H1 (cell line): ENCODE results near the gene PRKCA. TPM values are rescaled to one million over a fixed set of nuclear protein-coding genes. Genes with fewer than 3 reads are reported as not detected.

Experiments
- CTCF ChIA-PET: fragments of 300-600 bp; sonication (Branson Sonifier 250); formaldehyde crosslinking; loops from one replicate; lab custom pipeline; 2021; ENCODE audit not compliant: partially characterized antibody; lab: Charles Lee
- POLR2A ChIA-PET: fragments of 300-600 bp; sonication (Branson Sonifier 250); formaldehyde crosslinking; loops from one replicate; lab custom pipeline; 2021; ENCODE audit warnings: inconsistent platforms; ENCODE audit not compliant: partially characterized antibody; lab: Charles Lee
- DNase-seq, 2 experiments: peaks; one replicate each; pipeline versions ENCODE4 v3.0.0 to v3.0.0-alpha.2; 2010 to 2022; ENCODE audit warnings: low spot score in 2 of 2, low read depth in 1 of 2, mixed read lengths in 1 of 2
- FAIRE-seq: peaks from 2 replicates; lab custom pipeline; 2011; peaks lifted over from hg19 to GRCh38; lab: Jason Lieb, UNC
- H2AFZ ChIP-seq: 2 replicates; pipeline ENCODE4 v1.8.1; 2012; ENCODE audit warnings: low read length, inconsistent platforms
- H2AK5ac ChIP-seq: 2 replicates; pipeline ENCODE4 v1.6.1; 2013; ENCODE audit warnings: low read depth, low read length
- H2BK120ac ChIP-seq: replicated peaks from 2 replicates; pipeline ENCODE3; 2013; ENCODE audit warnings: low read depth, low read length, inconsistent platforms
- H2BK12ac ChIP-seq: 2 replicates; pipeline ENCODE4 v1.6.1; 2013; ENCODE audit warnings: low read depth, low read length
- H2BK15ac ChIP-seq: 2 replicates; pipeline ENCODE4 v1.6.1; 2013; ENCODE audit warnings: low read length
- H2BK20ac ChIP-seq: 2 replicates; pipeline ENCODE4 v1.6.1; 2013; ENCODE audit warnings: low read length
- H2BK5ac ChIP-seq: 2 replicates; pipeline ENCODE4 v1.6.1; 2013; ENCODE audit warnings: low read depth, low read length
- H3K14ac ChIP-seq: 2 replicates; pipeline ENCODE4 v1.6.1; 2013; ENCODE audit warnings: inconsistent platforms; ENCODE audit not compliant: insufficient read length
- H3K18ac ChIP-seq: 2 replicates; pipeline ENCODE4 v1.6.1; 2013; ENCODE audit warnings: low read length; ENCODE audit errors: extremely low read depth
- H3K23ac ChIP-seq: 2 replicates; pipeline ENCODE4 v1.6.1; 2013; ENCODE audit warnings: inconsistent platforms; ENCODE audit not compliant: insufficient read length
- H3K23me2 ChIP-seq: 2 replicates; pipeline ENCODE4 v1.6.1; 2013; ENCODE audit warnings: low read depth, low read length
- H3K27ac ChIP-seq: 2 replicates; pipeline ENCODE4 v1.6.1; 2011; ENCODE audit warnings: low read depth, low read length, inconsistent platforms
- H3K27me3 ChIP-seq, 4 experiments: replicated peaks in 1 of 4; 1 replicate in 1 of 4; 2 replicates in 3 of 4; pipeline versions ENCODE4 v1.6.1 to v1.8.1; 2011 to 2013; ENCODE audit warnings: low read length in 3 of 4, mild to moderate bottlenecking in 3 of 4, inconsistent platforms in 2 of 4, mixed read lengths in 2 of 4, moderate library complexity in 1 of 4; ENCODE audit not compliant: control insufficient read depth in 3 of 4, insufficient read depth in 3 of 4; ENCODE audit errors: extremely low read depth in 1 of 4
- H3K36me3 ChIP-seq, 4 experiments: 2 replicates each; pipeline versions ENCODE4 v1.6.1 to v1.8.1; 2011 to 2013; ENCODE audit warnings: mild to moderate bottlenecking in 4 of 4, low read length in 3 of 4, moderate library complexity in 2 of 4, control low read depth in 1 of 4, inconsistent platforms in 1 of 4; ENCODE audit not compliant: insufficient read depth in 4 of 4, control insufficient read depth in 2 of 4
- H3K4ac ChIP-seq: replicated peaks from 2 replicates; pipeline ENCODE3; 2013; ENCODE audit warnings: low read length, low read depth, mixed read lengths, inconsistent platforms; ENCODE audit not compliant: insufficient read length
- H3K4me1 ChIP-seq, 4 experiments: replicated peaks in 1 of 4; 1 replicate in 1 of 4; 2 replicates in 3 of 4; pipeline versions ENCODE4 v1.6.1 to v1.8.1; 2011 to 2013; ENCODE audit warnings: low read length in 3 of 4, inconsistent platforms in 2 of 4, mixed read lengths in 1 of 4; ENCODE audit not compliant: insufficient read depth in 4 of 4, control insufficient read depth in 3 of 4
- H3K4me2 ChIP-seq, 2 experiments: 2 replicates each; pipeline versions ENCODE4 v1.6.1 to v1.8.1; 2011 to 2013; ENCODE audit warnings: low read depth in 2 of 2, low read length in 2 of 2, control low read depth in 1 of 2, inconsistent platforms in 1 of 2, mild to moderate bottlenecking in 1 of 2; ENCODE audit not compliant: insufficient read depth in 1 of 2
- H3K4me3 ChIP-seq, 4 experiments: fragments of 200-600, 300-600 bp in 1 of 4; sonication (generic), shearing (Covaris generic), sonication (Bioruptor Twin) in 1 of 4; 2 replicates each; pipeline versions ENCODE4 v1.5.1 to v1.8.1; 2011 to 2016; ENCODE audit warnings: low read length in 4 of 4, low read depth in 3 of 4, control low read depth in 2 of 4, inconsistent platforms in 2 of 4, mild to moderate bottlenecking in 2 of 4, mixed read lengths in 1 of 4, moderate library complexity in 1 of 4; ENCODE audit not compliant: insufficient read depth in 2 of 4; ENCODE audit errors: extremely low read depth in 1 of 4
- H3K56ac ChIP-seq: replicated peaks from 2 replicates; pipeline ENCODE3; 2013; ENCODE audit warnings: low read depth, mild to moderate bottlenecking, mixed read lengths, low read length, inconsistent platforms; ENCODE audit not compliant: insufficient read length
- H3K79me1 ChIP-seq: 2 replicates; pipeline ENCODE4 v1.6.1; 2013; ENCODE audit warnings: low read depth, low read length, control low read depth
- H3K79me2 ChIP-seq, 2 experiments: 2 replicates each; pipeline versions ENCODE4 v1.6.1 to v1.8.1; 2012 to 2013; ENCODE audit warnings: low read length in 2 of 2, mild to moderate bottlenecking in 2 of 2, inconsistent platforms in 1 of 2; ENCODE audit not compliant: insufficient read depth in 2 of 2, control insufficient read depth in 1 of 2
- H3K9ac ChIP-seq, 4 experiments: replicated peaks in 1 of 4; 1 replicate in 1 of 4; 2 replicates in 3 of 4; pipeline versions ENCODE4 v1.6.1 to v1.8.1; 2011 to 2013; ENCODE audit warnings: low read depth in 3 of 4, low read length in 3 of 4, control low read depth in 2 of 4, mild to moderate bottlenecking in 2 of 4, moderate library complexity in 2 of 4, inconsistent platforms in 1 of 4; ENCODE audit errors: extremely low read depth in 1 of 4
- H3K9me3 ChIP-seq, 2 experiments: 2 replicates each; pipeline versions ENCODE4 v1.6.1 to v1.8.1; 2012 to 2013; ENCODE audit warnings: mild to moderate bottlenecking in 2 of 2, moderate library complexity in 2 of 2, control low read depth in 1 of 2, inconsistent platforms in 1 of 2, low read depth in 1 of 2, low read length in 1 of 2, mixed read lengths in 1 of 2; ENCODE audit not compliant: insufficient read depth in 2 of 2
- H4K20me1 ChIP-seq, 2 experiments: replicated peaks in 1 of 2; 2 replicates each; pipeline versions ENCODE3 to v1.8.1; 2011 to 2013; ENCODE audit warnings: inconsistent platforms in 2 of 2, low read length in 2 of 2, mild to moderate bottlenecking in 1 of 2; ENCODE audit not compliant: insufficient read depth in 2 of 2, control insufficient read depth in 1 of 2
- H4K5ac ChIP-seq: 2 replicates; pipeline ENCODE4 v1.6.1; 2013; ENCODE audit warnings: low read length, low read depth, mixed read lengths, inconsistent platforms; ENCODE audit not compliant: insufficient read length
- H4K8ac ChIP-seq: 2 replicates; pipeline ENCODE4 v1.8.0; 2013; ENCODE audit warnings: mild to moderate bottlenecking, moderate library complexity, low read length, inconsistent platforms; ENCODE audit not compliant: insufficient read depth; ENCODE audit errors: extremely low read depth
- H4K91ac ChIP-seq: replicated peaks from 2 replicates; pipeline ENCODE3; 2013; ENCODE audit warnings: low read length, mixed read lengths, inconsistent platforms; ENCODE audit not compliant: insufficient read length
- BCL11A ChIP-seq, 2 experiments: IDR thresholded peaks; one replicate each; pipeline ENCODE4 v1.6.1; 2011; ENCODE audit warnings: low read depth in 2 of 2, low read length in 2 of 2, mild to moderate bottlenecking in 2 of 2
- CHD1 ChIP-seq: IDR thresholded peaks from 2 replicates; pipeline ENCODE4 v1.6.1; 2012; ENCODE audit warnings: low read depth, low read length, improper control_type of control experiment
- CTBP2 ChIP-seq: IDR thresholded peaks from 2 replicates; pipeline ENCODE4 v1.7.0; 2011; ENCODE audit warnings: borderline replicate concordance, mild to moderate bottlenecking, moderate library complexity, mixed read lengths, low read length; ENCODE audit not compliant: insufficient read depth, insufficient read length
- E2F6 ChIP-seq: IDR thresholded peaks from 2 replicates; pipeline ENCODE4 v1.6.1; 2012; ENCODE audit warnings: inconsistent platforms
- FOSL1 ChIP-seq: IDR thresholded peaks from 2 replicates; pipeline ENCODE4 v1.6.1; 2011; ENCODE audit warnings: mild to moderate bottlenecking, low read depth, low read length, moderate library complexity; ENCODE audit not compliant: insufficient read depth
- JUN ChIP-seq: IDR thresholded peaks from 2 replicates; pipeline ENCODE4 v1.6.1; 2011; ENCODE audit warnings: low read depth, mild to moderate bottlenecking, improper control_type of control experiment, low read length
- JUND ChIP-seq: IDR thresholded peaks from 2 replicates; pipeline ENCODE4 v1.6.1; 2011; ENCODE audit warnings: mild to moderate bottlenecking, improper control_type of control experiment, low read length
- MAFK ChIP-seq: IDR thresholded peaks from 2 replicates; pipeline ENCODE4 v1.6.1; 2012; ENCODE audit warnings: low read depth, mild to moderate bottlenecking, improper control_type of control experiment, low read length
- NANOG ChIP-seq: IDR thresholded peaks from 2 replicates; pipeline ENCODE4 v1.6.1; 2011; ENCODE audit warnings: low read length, low read depth, mild to moderate bottlenecking, inconsistent platforms; ENCODE audit not compliant: insufficient read depth, poor library complexity, severe bottlenecking
- POLR2AphosphoS5 ChIP-seq: IDR thresholded peaks from 2 replicates; pipeline ENCODE4 v1.6.1; 2011; ENCODE audit warnings: low read depth, low read length
- RAD21 ChIP-seq, 2 experiments: IDR thresholded peaks in 1 of 2; conservative IDR thresholded peaks in 1 of 2; 2 replicates each; pipeline ENCODE4 v1.6.1; 2011; ENCODE audit warnings: low read depth in 2 of 2, low read length in 2 of 2, improper control_type of control experiment in 1 of 2, inconsistent platforms in 1 of 2, mild to moderate bottlenecking in 1 of 2, moderate library complexity in 1 of 2
- RBBP5 ChIP-seq: IDR thresholded peaks from 2 replicates; pipeline ENCODE4 v1.7.1; 2012; ENCODE audit warnings: low read depth, mild to moderate bottlenecking, inconsistent platforms, low read length, moderate library complexity, borderline replicate concordance
- RNF2 ChIP-seq: fragments of 200-900, 300-1000 bp; sonication (generic); IDR thresholded peaks from 2 replicates; pipeline ENCODE4 v1.7.1; 2016; ENCODE audit warnings: borderline replicate concordance, low read depth, mild to moderate bottlenecking, antibody characterized with exemption, low read length; ENCODE audit not compliant: poor library complexity, severe bottlenecking; ENCODE audit errors: missing control alignments
- WGBS, 2 experiments: shearing (Covaris generic) in 1 of 2; methylation state at CpG; one replicate each; pipeline versions ENCODE4 v1.1.6 to v1.1.7; 2013 to 2015; ENCODE audit warnings: low lambda C conversion rate in 2 of 2, mixed read lengths in 2 of 2, inconsistent platforms in 1 of 2, low coverage in 1 of 2, missing lambda C conversion rate in 1 of 2; ENCODE audit not compliant: insufficient replicate concordance in 2 of 2, insufficient coverage in 1 of 2, insufficient read length in 1 of 2; ENCODE audit errors: extremely low coverage in 1 of 2, missing lambda C conversion rate in 1 of 2; 5-methylcytosine and 5-hydroxymethylcytosine counted together
- polyA plus RNA-seq, 7 experiments: library from polyadenylated mRNA; depleted of rRNA in 3 of 7; stranded (reverse) in 5 of 7; unstranded in 2 of 7; fragments of >200 nt in 5 of 7; fragments of 200-250 nt in 2 of 7; gene quantifications; 1 replicate in 5 of 7; 2 replicates in 1 of 7; 4 replicates in 1 of 7; pipeline versions ENCODE4 v1.2.1 to v1.2.3, GENCODE V29; 2011 to 2013; ENCODE audit warnings: missing spikeins in 2 of 7, mixed read lengths in 2 of 7
- total RNA-seq: library from RNA; stranded (reverse); fragmentation: NEBNext Ultra II Directional; extraction: Animal tissue kit (Norgen Biotek cat#: 25700); gene quantifications from 2 replicates; pipeline ENCODE4 v1.2.1, GENCODE V29; 2021

PRKCA gene
- total and polyA plus RNA-seq, 2 of the 8 experiments (the other 6 are each of a cell fraction or from before 2014, with no cell fraction given) = 5.8 to 17.8 TPM

GRCh38 chr17:66435182-66435581 lies 132.8 kb downstream of the PRKCA start:
- ChIA-PET CTCF (interaction anchor here (0.6 to 2.7 kb wide), 5 partner anchors 11 to 125 kb away, joined by 3 to 9 read pairs (median 3); no protein-coding TSS in a partner anchor), POLR2A (no interaction called here)
- no peak overlapping the region for H2BK15ac ChIP-seq
- no peak overlapping the region for H3K4me2 ChIP-seq
- H3K9ac ChIP-seq = no peak overlapping the region
- no peak overlapping the region for H3K4ac ChIP-seq
- no peak overlapping the region for H4K91ac ChIP-seq
- no peak overlapping the region for H2BK5ac ChIP-seq
- H2BK12ac ChIP-seq = no peak overlapping the region
- no peak overlapping the region for H2AFZ ChIP-seq
- no peak overlapping the region for H3K27ac ChIP-seq
- H4K5ac ChIP-seq = no peak overlapping the region
- no peak overlapping the region for H2AK5ac ChIP-seq
- H3K79me2 ChIP-seq = peaks cover 3 to 14% of the 10 kb centered on the region in 2 experiments; a peak in 2 of 4 replicates
- H4K8ac ChIP-seq = no peak overlapping the region
- H3K18ac ChIP-seq = no peak overlapping the region
- no peak overlapping the region for H3K4me3 ChIP-seq
- no peaks in the 10 kb centered on the region for H3K36me3 ChIP-seq
- FAIRE-seq (no peak), DNase-seq (no peak)
- no peaks in the 10 kb centered on the region for H4K20me1 ChIP-seq
- H3K79me1 ChIP-seq = no peaks in the 10 kb centered on the region
- H3K23ac ChIP-seq = no peak overlapping the region
- H3K9me3 ChIP-seq = no peaks in the 10 kb centered on the region
- H3K27me3 ChIP-seq = no peaks in the 10 kb centered on the region
- H3K4me1 ChIP-seq = peaks cover 2 to 15% (median 7%) of the 10 kb centered on the region in 4 experiments; a peak in 4 of 7 replicates
- H3K14ac ChIP-seq = no peak overlapping the region
- H3K23me2 ChIP-seq = no peaks in the 10 kb centered on the region
- no peak overlapping the region for H3K56ac ChIP-seq
- H2BK20ac ChIP-seq = no peak overlapping the region
- no peak overlapping the region for H2BK120ac ChIP-seq
- 90% methylated on average over 10 of the region's 10 CpGs; no CpG with 5 or more reads in 1 of the 2 experiments for WGBS, 2 experiments
- TF ChIP-seq RNF2 (no peak), POLR2AphosphoS5 (no peak), CTBP2 (no peak), RBBP5 (no peak), JUN (no peak), BCL11A (IDR thresholded peaks at IDR 0.05; ENCODE audit: low read depth in 2 of 2, low read length in 2 of 2) (no peak), CHD1 (no peak), NANOG (no peak), RAD21 (IDR thresholded peaks at IDR 0.05 in 1 of 2, conservative IDR thresholded peaks at IDR 0.05 in 1 of 2; ENCODE audit: low read depth in 2 of 2, low read length in 2 of 2) (no peak), JUND (no peak), FOSL1 (no peak), E2F6 (no peak), MAFK (no peak)
